ENCODE data around the gene ITPR3. TPM values are rescaled to one million over a fixed set of nuclear protein-coding genes. Genes with fewer than 3 reads are reported as not detected.

ITPR3 gene
- total and polyA plus RNA-seq, 10 donors: 9.9 to 95.6 (median 62.1) TPM

DNA sequence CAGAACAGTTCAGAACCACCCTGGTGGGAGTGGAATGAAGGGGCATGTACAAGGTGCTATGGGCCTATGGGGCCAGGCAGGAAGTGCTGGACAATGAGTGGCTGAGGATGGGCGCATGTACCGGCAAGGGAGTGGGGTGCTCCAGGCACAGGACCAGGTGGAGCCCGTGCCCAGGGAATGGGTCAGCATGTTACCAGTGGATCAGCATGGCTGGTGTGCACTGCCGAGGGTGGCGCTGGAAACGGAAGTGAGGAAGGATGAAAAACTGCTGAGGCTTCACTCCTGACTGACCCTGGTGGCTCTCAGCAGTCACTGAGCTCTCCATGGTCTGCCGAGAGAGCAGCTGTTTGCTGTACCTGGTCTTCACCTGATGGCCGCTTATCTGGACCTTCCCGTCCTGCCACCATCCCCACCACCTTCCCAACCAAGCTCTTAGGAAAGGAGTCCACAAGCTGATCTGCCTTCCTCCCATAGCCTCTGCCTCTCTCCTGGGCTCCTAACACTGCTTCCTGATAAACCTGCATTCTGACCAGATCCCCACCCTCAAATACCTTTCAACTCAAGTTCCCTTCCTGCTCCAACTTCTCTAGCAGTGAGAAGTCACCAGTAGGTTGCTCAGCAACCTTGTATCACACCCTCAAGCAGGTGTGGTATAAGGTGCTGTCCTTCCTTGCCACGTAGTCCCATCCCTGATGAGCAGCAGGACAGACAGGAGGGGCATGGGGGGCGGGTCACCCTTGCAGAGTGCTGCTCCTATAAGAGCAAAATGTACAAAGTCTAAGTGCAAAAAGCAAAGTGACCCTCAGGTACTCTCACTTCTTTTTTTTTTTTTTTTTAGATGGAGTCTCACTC is 83.3 kb downstream of the ITPR3 start:
- no peaks in the 10 kb centered on the region for H3K27me3 ChIP-seq (replicated peaks in 1 of 7)
- H3K4me3 ChIP-seq: no peak overlapping the region
- peak overlapping the region in 2 of 8 donors; percentile 1 to 7 for H3K27ac ChIP-seq
- H3K9me3 ChIP-seq: no peaks in the 10 kb centered on the region
- WGBS, 5 donors: 70 to 87% (median 79%) methylated on average over 9 to 11 of the region's 11 CpGs
- TF ChIP-seq POLR2AphosphoS5 (IDR thresholded peaks at IDR 0.05): peak; percentile 48 to 55 (median 52)
- TF ChIP-seq, protein P1, sequence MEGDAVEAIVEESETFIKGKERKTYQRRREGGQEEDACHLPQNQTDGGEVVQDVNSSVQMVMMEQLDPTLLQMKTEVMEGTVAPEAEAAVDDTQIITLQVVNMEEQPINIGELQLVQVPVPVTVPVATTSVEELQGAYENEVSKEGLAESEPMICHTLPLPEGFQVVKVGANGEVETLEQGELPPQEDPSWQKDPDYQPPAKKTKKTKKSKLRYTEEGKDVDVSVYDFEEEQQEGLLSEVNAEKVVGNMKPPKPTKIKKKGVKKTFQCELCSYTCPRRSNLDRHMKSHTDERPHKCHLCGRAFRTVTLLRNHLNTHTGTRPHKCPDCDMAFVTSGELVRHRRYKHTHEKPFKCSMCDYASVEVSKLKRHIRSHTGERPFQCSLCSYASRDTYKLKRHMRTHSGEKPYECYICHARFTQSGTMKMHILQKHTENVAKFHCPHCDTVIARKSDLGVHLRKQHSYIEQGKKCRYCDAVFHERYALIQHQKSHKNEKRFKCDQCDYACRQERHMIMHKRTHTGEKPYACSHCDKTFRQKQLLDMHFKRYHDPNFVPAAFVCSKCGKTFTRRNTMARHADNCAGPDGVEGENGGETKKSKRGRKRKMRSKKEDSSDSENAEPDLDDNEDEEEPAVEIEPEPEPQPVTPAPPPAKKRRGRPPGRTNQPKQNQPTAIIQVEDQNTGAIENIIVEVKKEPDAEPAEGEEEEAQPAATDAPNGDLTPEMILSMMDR (IDR thresholded peaks at IDR 0.05 in 8 of 11, conservative IDR thresholded peaks at IDR 0.05 in 3 of 11): no peak
- no peak for TF ChIP-seq POLR2A (IDR thresholded peaks at IDR 0.05)
- DNase-seq: peak; percentile 74
- H3K36me3 ChIP-seq: peaks cover 0 to 47% (median 6%) of the 10 kb centered on the region in 6 donors
- peaks cover 14 to 67% (median 27%) of the 10 kb centered on the region in 6 donors for H3K4me1 ChIP-seq
- intact Hi-C loops (cut with DNase I; ENCODE audit: low total_unique reads): loop anchor here (5.0 kb wide), 1 partner anchor 117 kb away; no protein-coding TSS in a partner anchor

GRCh38 chr6:33705268-33705885 is 84.3 kb downstream of the ITPR3 start:
- intact Hi-C loops (cut with DNase I; ENCODE audit: low total_unique reads): no loop called here
- no peak overlapping the region for H3K27ac ChIP-seq
- WGBS, 5 donors: 83 to 93% (median 86%) methylated on average over 9 of the region's 9 CpGs
- H3K4me1 ChIP-seq: peaks cover 7 to 67% (median 26%) of the 10 kb centered on the region in 6 donors
- no peaks in the 10 kb centered on the region for H3K9me3 ChIP-seq
- no peak for DNase-seq
- TF ChIP-seq POLR2AphosphoS5 (IDR thresholded peaks at IDR 0.05) (no peak), POLR2A (IDR thresholded peaks at IDR 0.05) (no peak)
- TF ChIP-seq, protein P1 (IDR thresholded peaks at IDR 0.05 in 8 of 11, conservative IDR thresholded peaks at IDR 0.05 in 3 of 11): no peak
- H3K27me3 ChIP-seq (replicated peaks in 1 of 7): no peaks in the 10 kb centered on the region
- H3K36me3 ChIP-seq: peaks cover 0 to 53% (median 6%) of the 10 kb centered on the region in 6 donors
- H3K4me3 ChIP-seq: no peak overlapping the region

DNA sequence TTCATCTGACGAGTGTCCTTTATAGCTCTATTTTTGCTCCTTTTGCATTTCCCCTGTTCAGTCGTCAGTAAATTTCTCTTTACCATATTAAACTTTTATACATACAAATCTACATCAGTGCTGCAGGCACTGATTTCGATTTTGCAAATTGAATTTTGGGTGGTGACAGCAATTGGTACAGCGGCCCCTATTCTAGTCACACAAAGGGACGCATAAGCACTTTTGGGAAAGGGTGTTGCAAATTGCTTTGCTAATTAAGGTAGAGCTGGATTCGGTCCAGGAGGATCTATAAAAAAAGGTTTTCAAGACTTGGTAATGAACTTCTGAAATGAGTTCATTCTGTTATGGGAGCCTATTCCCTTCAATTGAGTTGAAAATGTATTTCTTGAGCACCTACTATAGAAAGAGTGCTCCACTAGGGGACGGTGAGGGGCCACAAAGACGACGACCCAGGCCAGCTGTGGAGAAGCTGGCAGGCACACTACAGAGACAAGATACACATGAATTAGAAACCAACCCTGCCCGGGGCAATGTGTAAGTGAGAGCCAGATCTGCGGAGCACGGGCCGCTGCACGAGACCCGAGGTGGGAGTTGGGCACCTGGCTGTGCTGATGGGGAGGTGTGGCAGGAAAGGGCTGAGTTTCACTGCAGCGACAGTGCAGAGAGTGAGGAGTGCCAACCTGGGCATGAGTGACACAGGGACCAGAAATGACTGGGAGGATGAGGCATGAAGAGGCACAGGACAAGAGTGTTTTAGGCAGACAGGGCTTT is 85.0 kb downstream of the ITPR3 start:
- WGBS, 5 donors: 78 to 90% (median 89%) methylated on average over 16 of the region's 16 CpGs
- no peaks in the 10 kb centered on the region for H3K27me3 ChIP-seq (replicated peaks in 1 of 7)
- peaks cover 0 to 46% (median 6%) of the 10 kb centered on the region in 6 donors for H3K36me3 ChIP-seq
- intact Hi-C loops (cut with DNase I; ENCODE audit: low total_unique reads): no loop called here
- no peak overlapping the region for H3K27ac ChIP-seq
- peak; percentile 70 for DNase-seq
- TF ChIP-seq, protein P1 (IDR thresholded peaks at IDR 0.05 in 8 of 11, conservative IDR thresholded peaks at IDR 0.05 in 3 of 11): no peak
- TF ChIP-seq POLR2A (IDR thresholded peaks at IDR 0.05) (no peak), POLR2AphosphoS5 (IDR thresholded peaks at IDR 0.05) (no peak)
- H3K4me1 ChIP-seq: peaks cover 13 to 67% (median 26%) of the 10 kb centered on the region in 6 donors
- H3K9me3 ChIP-seq: no peaks in the 10 kb centered on the region
- no peak overlapping the region for H3K4me3 ChIP-seq

All from spleen (tissue), 11 donors.